Karpas-422 (cell line): ENCODE measurements around the gene IL25. TPM values are rescaled to one million over a fixed set of nuclear protein-coding genes. Genes with fewer than 3 reads are reported as not detected.

Experiments used
- DNase-seq: peaks from one replicate; pipeline ENCODE4 v3.0.0-alpha.2; 2015
- H2AFZ ChIP-seq: fragments of 200-600 bp; sonication (generic); 2 replicates; pipeline ENCODE4 v1.6.1; 2014; ENCODE audit warnings: antibody characterized with exemption, low read length, mixed read lengths
- H3K27ac ChIP-seq: fragments of 200-600 bp; sonication (generic); 2 replicates; pipeline ENCODE4 v1.5.1; 2014; ENCODE audit warnings: mild to moderate bottlenecking, low read length, moderate library complexity
- H3K27me3 ChIP-seq: fragments of 200-600 bp; sonication (generic); 2 replicates; pipeline ENCODE4 v1.6.1; 2014; ENCODE audit warnings: low read length, mixed read lengths
- H3K36me3 ChIP-seq: fragments of 200-600 bp; sonication (generic); 2 replicates; pipeline ENCODE4 v1.6.1; 2014; ENCODE audit warnings: low read length, mixed read lengths; ENCODE audit not compliant: insufficient read depth
- H3K4me1 ChIP-seq: fragments of 200-600 bp; sonication (generic); 2 replicates; pipeline ENCODE4 v1.6.1; 2014; ENCODE audit warnings: mild to moderate bottlenecking, low read length, mixed read lengths
- H3K4me2 ChIP-seq: fragments of 200-600 bp; sonication (generic); 2 replicates; pipeline ENCODE4 v1.6.1; 2014; ENCODE audit warnings: low read length, low read depth, mild to moderate bottlenecking; ENCODE audit not compliant: poor library complexity, severe bottlenecking
- H3K4me3 ChIP-seq: fragments of 200-600 bp; sonication (generic); 2 replicates; pipeline ENCODE4 v1.5.1; 2014; ENCODE audit warnings: mild to moderate bottlenecking, antibody characterized with exemption, low read length, mixed read lengths
- H3K79me2 ChIP-seq: fragments of 200-600 bp; sonication (generic); 2 replicates; pipeline ENCODE4 v1.6.1; 2014; ENCODE audit warnings: mild to moderate bottlenecking, low read length, mixed read lengths
- H3K9ac ChIP-seq: fragments of 200-600 bp; sonication (generic); 2 replicates; pipeline ENCODE4 v1.6.0; 2014; ENCODE audit warnings: low read length
- H3K9me2 ChIP-seq: fragments of 200-600 bp; sonication (generic), shearing (Covaris generic); replicated peaks from 2 replicates; pipeline ENCODE4 v1.6.0; 2014; ENCODE audit warnings: mild to moderate bottlenecking, low read length, moderate library complexity; ENCODE audit not compliant: insufficient read depth
- H3K9me3 ChIP-seq: fragments of 300-700, 200-600 bp; sonication (generic); 2 replicates; pipeline ENCODE4 v1.6.1; 2014; ENCODE audit warnings: low read length, mixed read lengths
- H4K20me1 ChIP-seq: fragments of 200-600 bp; sonication (generic); 2 replicates; pipeline ENCODE4 v1.6.1; 2014; ENCODE audit warnings: mild to moderate bottlenecking, antibody characterized with exemption, low read length, low read depth; ENCODE audit not compliant: insufficient read depth
- total RNA-seq: library from RNA; depleted of rRNA; stranded (reverse); fragments of >200 nt; shearing (Covaris generic); gene quantifications from 2 replicates; pipeline ENCODE4 v1.2.3, GENCODE V29; 2014; ENCODE audit warnings: low replicate concordance

The IL25 gene
- total RNA-seq, 1 experiment from 2014 or later: not detected

DNA sequence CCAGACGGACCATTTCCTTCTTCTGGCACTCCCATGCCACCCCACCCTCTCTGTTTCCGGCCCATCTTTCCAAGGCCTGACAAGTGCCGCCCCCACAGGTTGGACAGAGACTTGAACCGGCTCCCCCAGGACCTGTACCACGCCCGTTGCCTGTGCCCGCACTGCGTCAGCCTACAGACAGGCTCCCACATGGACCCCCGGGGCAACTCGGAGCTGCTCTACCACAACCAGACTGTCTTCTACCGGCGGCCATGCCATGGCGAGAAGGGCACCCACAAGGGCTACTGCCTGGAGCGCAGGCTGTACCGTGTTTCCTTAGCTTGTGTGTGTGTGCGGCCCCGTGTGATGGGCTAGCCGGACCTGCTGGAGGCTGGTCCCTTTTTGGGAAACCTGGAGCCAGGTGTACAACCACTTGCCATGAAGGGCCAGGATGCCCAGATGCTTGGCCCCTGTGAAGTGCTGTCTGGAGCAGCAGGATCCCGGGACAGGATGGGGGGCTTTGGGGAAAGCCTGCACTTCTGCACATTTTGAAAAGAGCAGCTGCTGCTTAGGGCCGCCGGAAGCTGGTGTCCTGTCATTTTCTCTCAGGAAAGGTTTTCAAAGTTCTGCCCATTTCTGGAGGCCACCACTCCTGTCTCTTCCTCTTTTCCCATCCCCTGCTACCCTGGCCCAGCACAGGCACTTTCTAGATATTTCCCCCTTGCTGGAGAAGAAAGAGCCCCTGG is 3.1 kb downstream of the IL25 start:
- Histone ChIP-seq H3K4me2 (no peak overlapping the region), H3K9me3 (no peaks in the 10 kb centered on the region), H3K36me3 (no peaks in the 10 kb centered on the region), H3K27ac (no peak overlapping the region), H3K4me3 (no peak overlapping the region), H3K9me2 (no peaks in the 10 kb centered on the region), H3K79me2 (no peaks in the 10 kb centered on the region), H4K20me1 (no peaks in the 10 kb centered on the region; the same call in 1 of the 2 replicates), H3K9ac (no peak overlapping the region), H2AFZ (no peak overlapping the region), H3K4me1 (no peaks in the 10 kb centered on the region), H3K27me3 (no peaks in the 10 kb centered on the region)
- DNase-seq: no peak

DNA sequence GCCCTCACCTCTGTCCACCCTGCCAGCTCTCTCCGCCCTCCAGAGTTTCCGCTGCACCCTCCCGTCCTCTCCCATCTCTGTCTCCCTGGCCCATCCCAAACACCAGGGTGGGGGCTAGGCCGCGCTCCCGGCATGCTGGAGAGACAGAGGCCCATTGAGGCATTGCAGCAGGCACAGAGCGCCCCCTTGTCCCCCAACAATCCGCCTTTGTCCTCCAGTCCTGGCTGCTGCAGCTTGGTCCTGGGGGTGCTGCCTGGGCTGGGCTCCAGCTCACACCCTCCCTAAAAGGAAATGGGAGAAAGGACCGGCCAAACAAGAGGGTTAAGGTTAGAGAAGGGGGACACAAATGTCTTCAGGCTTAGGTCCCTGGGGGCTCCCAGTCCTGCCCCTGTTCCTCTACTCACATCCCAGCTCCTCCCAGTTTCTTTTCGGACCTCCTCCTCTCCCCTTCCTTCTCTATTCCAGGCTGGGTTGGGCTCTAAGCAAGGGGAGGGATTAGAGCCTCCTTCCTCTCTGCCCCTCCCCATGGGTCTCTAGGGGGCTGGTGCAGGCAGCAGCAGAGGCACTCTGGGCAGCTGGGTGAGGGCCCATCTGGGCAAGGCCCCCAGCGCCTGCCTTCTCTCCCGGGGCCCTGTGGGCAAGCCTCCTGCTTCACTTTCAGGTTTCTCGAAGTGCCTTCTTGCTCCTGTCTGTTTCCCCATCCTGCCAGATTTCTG is 4.0 kb downstream of the IL25 start, which contains the start of gene CMTM5:
CMTM5 (plus strand) TSS at position 565 of the 716 bp plus-strand sequence. CDS start 206 bp downstream, outside the sequence.
- Histone ChIP-seq H3K27me3 (no peaks in the 10 kb centered on the region), H2AFZ (no peak within 1 kb of the TSS), H4K20me1 (no peaks in the 10 kb centered on the region; the same call in 1 of the 2 replicates), H3K79me2 (no peaks in the 10 kb centered on the region), H3K9me3 (no peaks in the 10 kb centered on the region), H3K36me3 (no peaks in the 10 kb centered on the region), H3K4me2 (no peak within 1 kb of the TSS), H3K4me3 (no peak within 1 kb of the TSS), H3K9ac (no peak within 1 kb of the TSS), H3K4me1 (no peaks in the 10 kb centered on the region), H3K9me2 (no peaks in the 10 kb centered on the region), H3K27ac (no peak within 1 kb of the TSS)
- no peak for DNase-seq

DNA sequence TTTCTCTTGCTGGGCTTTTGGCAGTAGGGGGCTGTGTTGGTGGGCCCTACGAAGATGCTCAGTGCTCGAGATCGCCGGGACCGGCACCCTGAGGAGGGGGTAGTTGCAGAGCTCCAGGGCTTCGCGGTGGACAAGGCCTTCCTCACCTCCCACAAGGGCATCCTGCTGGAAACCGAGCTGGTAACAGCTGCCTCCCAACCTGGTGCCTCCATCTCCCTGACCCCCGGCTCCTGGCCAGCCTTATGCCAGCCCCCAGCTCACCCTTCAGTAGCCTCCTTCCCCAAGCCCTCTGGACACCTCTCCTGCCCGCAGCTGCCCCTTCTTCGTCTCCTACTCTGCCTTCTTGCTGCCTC is 4.6 kb downstream of the IL25 start:
- Histone ChIP-seq H4K20me1 (no peaks in the 10 kb centered on the region; the same call in 1 of the 2 replicates), H3K9me3 (no peaks in the 10 kb centered on the region)

DNA sequence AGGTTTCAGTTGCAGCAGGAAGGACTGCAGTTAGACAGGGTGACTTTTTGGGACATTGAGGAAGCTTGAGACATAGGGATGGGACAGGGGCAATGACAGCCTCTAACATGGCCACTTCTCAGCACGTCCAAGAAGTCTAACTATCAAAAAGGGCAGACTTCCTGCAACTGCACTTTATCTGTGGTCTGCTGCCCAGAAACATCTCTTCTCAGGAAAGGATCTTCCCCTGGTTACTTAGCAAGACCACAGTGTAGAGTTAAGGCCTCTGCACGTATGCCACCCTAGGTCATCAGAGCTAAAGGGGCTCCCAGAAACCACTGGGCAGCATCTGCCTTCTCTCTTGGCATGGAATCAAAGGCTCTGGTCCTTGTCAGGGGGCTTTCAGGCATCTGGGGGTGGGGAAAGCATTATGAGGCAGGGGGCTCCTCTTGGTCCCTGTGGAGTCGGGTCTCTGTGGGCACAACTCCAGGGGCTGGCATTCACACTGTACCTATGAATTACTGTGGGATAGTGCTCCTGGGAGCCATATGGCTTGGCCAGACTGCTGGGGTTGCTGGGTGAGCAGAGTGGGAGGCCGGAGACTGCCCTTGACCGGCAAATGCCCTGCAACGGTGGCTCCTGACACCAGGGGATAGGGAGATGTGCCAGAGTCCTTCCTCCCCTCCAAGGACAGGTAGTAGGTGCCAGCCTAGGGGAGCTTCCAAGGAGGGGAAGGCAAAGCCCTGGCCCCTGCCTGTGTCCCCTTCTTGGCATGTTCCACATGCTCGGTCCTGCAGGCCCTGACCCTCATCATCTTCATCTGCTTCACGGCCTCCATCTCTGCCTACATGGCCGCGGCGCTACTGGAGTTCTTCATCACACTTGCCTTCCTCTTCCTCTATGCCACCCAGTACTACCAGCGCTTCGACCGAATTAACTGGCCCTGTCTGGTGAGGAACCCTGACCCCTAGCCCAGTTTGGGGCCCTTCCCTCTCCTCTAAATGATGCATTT is 5.3 kb downstream of the IL25 start:
- H3K4me1 ChIP-seq: no peaks in the 10 kb centered on the region
- no peaks in the 10 kb centered on the region; the same call in 1 of the 2 replicates for H4K20me1 ChIP-seq
- no peaks in the 10 kb centered on the region for H3K27me3 ChIP-seq
- no peak overlapping the region for H3K27ac ChIP-seq
- no peaks in the 10 kb centered on the region for H3K9me2 ChIP-seq
- H3K4me2 ChIP-seq: no peak overlapping the region
- H2AFZ ChIP-seq: no peak overlapping the region
- no peaks in the 10 kb centered on the region for H3K79me2 ChIP-seq
- no peaks in the 10 kb centered on the region for H3K9me3 ChIP-seq
- H3K4me3 ChIP-seq: no peak overlapping the region
- no peak for DNase-seq
- H3K36me3 ChIP-seq: no peaks in the 10 kb centered on the region
- no peak overlapping the region for H3K9ac ChIP-seq

More for the DNA sequence above, 4.6 kb downstream of the IL25 start:
- Histone ChIP-seq H3K4me2 (no peak overlapping the region), H3K79me2 (no peaks in the 10 kb centered on the region), H3K9ac (no peak overlapping the region), H3K27me3 (no peaks in the 10 kb centered on the region), H3K36me3 (no peaks in the 10 kb centered on the region), H3K9me2 (no peaks in the 10 kb centered on the region), H3K4me1 (no peaks in the 10 kb centered on the region), H2AFZ (no peak overlapping the region), H3K27ac (no peak overlapping the region), H3K4me3 (no peak overlapping the region)
- DNase-seq: no peak

DNA sequence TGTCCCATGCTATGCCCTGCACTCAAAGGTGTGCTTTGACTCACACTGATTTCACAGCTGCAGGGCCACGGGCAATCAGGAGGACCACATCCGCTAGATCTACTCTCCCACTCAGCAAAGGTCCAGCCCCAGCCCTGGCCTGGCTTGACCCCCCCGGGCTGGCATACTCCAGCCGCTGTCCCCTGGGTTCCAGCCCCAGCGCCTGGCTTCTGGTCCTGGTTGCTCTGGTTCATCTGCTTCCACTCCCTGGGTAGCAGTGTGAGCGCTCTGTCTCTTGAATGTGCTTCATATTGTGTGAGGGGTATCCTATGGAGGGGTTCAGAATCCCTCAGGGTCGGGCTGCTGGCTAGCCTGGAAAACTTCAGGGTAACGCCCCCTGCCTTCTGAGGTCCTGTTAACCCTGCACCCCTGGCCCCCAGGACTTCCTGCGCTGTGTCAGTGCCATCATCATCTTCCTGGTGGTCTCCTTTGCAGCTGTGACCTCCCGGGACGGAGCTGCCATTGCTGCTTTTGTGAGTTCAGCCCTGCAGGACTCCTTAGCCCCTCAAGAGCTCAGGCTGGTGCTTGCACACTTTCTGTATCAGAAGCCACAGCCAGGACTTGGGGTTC is 6.1 kb downstream of the IL25 start:
- H3K9ac ChIP-seq: no peak overlapping the region
- H3K4me2 ChIP-seq: no peak overlapping the region
- H3K4me3 ChIP-seq: no peak overlapping the region
- H3K27ac ChIP-seq: no peak overlapping the region
- no peaks in the 10 kb centered on the region for H3K27me3 ChIP-seq
- no peaks in the 10 kb centered on the region for H3K4me1 ChIP-seq
- H3K9me3 ChIP-seq: no peaks in the 10 kb centered on the region
- no peaks in the 10 kb centered on the region for H3K9me2 ChIP-seq
- no peak overlapping the region for H2AFZ ChIP-seq
- no peaks in the 10 kb centered on the region for H3K36me3 ChIP-seq
- no peaks in the 10 kb centered on the region for H3K79me2 ChIP-seq
- no peaks in the 10 kb centered on the region; the same call in 1 of the 2 replicates for H4K20me1 ChIP-seq
- DNase-seq: no peak

DNA sequence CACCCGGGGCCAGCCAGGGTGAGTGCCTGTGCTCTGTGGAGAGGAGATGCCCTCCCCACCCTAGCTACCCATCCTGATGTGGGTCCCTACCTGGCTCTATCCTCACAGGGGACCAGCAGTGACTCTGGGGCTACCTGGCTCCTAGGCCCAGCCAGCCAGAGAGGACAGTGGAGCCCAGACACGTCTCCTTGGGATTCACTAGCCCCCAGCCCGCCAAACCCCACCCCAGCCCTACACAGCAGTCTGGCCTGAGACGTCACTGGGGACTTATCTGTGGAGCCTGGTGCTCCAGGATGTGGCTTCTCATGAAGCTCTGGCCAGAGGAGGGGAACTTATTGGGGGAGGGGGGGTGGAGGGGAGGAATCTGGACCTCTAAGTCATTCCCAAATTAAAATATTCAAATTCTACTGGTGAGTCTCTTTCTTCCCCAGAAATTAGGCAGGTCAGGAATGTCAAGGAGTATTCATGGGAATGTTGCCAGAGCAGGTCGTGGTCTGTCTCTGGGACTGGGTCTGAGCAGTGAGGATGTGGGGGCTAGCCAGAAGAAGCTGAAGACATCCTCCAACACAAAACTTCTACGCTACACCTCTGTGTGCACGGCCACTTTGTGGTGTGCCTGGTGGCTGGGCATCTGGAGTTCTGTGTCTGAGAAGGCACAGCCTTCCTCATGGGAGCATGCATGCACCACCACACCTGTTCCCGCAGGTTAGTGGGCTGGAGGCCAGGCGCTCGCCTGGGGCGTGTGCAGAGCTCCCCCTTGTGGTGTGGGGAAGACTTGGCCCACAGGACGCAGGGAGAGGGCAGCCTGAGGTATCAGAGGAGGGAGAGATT is 7.0 kb downstream of the IL25 start:
- Histone ChIP-seq H3K27ac (no peak overlapping the region), H3K9me3 (no peaks in the 10 kb centered on the region), H3K4me3 (no peak overlapping the region), H4K20me1 (no peaks in the 10 kb centered on the region; the same call in 1 of the 2 replicates), H2AFZ (no peak overlapping the region), H3K4me2 (no peak overlapping the region), H3K9me2 (no peaks in the 10 kb centered on the region), H3K27me3 (no peaks in the 10 kb centered on the region), H3K79me2 (no peaks in the 10 kb centered on the region), H3K36me3 (no peaks in the 10 kb centered on the region), H3K9ac (no peak overlapping the region), H3K4me1 (no peaks in the 10 kb centered on the region)
- peak; percentile 88 for DNase-seq

DNA sequence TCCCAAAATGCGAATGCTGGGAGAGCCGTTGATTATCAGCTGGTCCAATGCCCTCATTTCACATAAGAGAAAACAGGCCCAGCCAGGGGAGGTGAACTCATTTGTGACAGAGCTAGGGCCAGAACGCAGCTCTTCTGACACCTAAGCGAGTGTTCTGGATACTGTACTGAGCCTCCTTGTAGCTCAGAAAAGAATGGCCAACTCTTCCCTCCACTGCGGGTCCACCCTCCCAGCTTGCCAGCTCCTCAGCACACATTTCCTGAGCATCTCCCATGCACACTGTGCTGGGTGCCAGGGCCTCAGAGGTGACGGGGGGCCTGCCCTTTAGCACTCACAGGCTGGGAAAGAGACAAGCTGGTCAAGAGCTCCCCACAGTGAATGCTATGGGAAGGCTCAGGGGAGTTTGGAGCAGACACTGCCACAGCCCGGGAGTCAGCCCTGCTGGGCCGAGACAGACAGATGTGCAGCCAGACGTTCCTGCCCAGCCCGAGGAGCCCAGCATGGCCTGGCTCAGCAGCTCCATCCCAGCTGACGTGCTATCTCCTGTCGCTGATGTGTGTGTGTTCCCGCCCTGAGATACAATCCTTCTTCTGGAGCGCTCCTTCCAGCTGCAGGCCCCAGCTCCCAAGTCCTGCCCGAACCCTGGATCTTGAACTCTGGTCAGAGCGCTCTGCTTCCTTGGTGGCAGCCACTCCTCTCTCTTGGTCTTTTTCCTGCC is 7.7 kb downstream of the IL25 start:
- no peaks in the 10 kb centered on the region for H3K4me1 ChIP-seq
- no peaks in the 10 kb centered on the region; the same call in 1 of the 2 replicates for H4K20me1 ChIP-seq
- no peaks in the 10 kb centered on the region for H3K9me2 ChIP-seq
- no peak overlapping the region for H3K4me3 ChIP-seq
- no peaks in the 10 kb centered on the region for H3K27me3 ChIP-seq
- no peak for DNase-seq
- H3K9ac ChIP-seq: no peak overlapping the region
- H3K9me3 ChIP-seq: no peaks in the 10 kb centered on the region
- no peak overlapping the region for H3K27ac ChIP-seq
- no peak overlapping the region for H3K4me2 ChIP-seq
- H2AFZ ChIP-seq: no peak overlapping the region
- no peaks in the 10 kb centered on the region for H3K36me3 ChIP-seq
- H3K79me2 ChIP-seq: no peaks in the 10 kb centered on the region
